Thyroid gland (tissue), 4 donors: ENCODE data around the gene AKAP7. TPM values are rescaled to one million over a fixed set of nuclear protein-coding genes. Genes with fewer than 3 reads are reported as not detected.
"Not testable (repeated sequence)": the region's sequence is repeated elsewhere in the genome, so short reads cannot be mapped to it uniquely, and the experiment has no call there.

Experiments
- DNase-seq, 2 donors: peaks; one replicate each; pipeline ENCODE4 v3.0.0-alpha.2; 2019
- H3K27ac ChIP-seq, 3 donors: fragments of 200-600 bp; sonication (generic); 1 replicate in 2 of 3; 2 replicates in 1 of 3; pipeline ENCODE4 v1.5.1; 2016 to 2019; ENCODE audit warnings: mild to moderate bottlenecking in 1 of 3, moderate library complexity in 1 of 3
- H3K27me3 ChIP-seq: fragments of 200-600 bp; sonication (generic); one replicate; pipeline ENCODE4 v1.5.1; 2019
- H3K36me3 ChIP-seq, 2 donors: fragments of 200-600 bp; sonication (generic); one replicate each; pipeline ENCODE4 v1.5.1; 2016 to 2019
- H3K4me1 ChIP-seq, 2 donors: fragments of 200-600 bp; sonication (generic); one replicate each; pipeline ENCODE4 v1.5.1; 2017 to 2019
- H3K4me3 ChIP-seq, 3 donors: fragments of 200-600 bp; sonication (generic); replicated peaks in 1 of 3; 1 replicate in 2 of 3; 2 replicates in 1 of 3; pipeline ENCODE4 v1.5.1; 2016; ENCODE audit warnings: mild to moderate bottlenecking in 1 of 3
- H3K9me3 ChIP-seq: fragments of 200-600 bp; sonication (generic); one replicate; pipeline ENCODE4 v1.5.1; 2017
- POLR2A ChIP-seq, 2 donors: fragments of 450-650 bp; IDR thresholded peaks; one replicate each; pipeline ENCODE4 v1.6.1; 2017; ENCODE audit warnings: antibody characterized with exemption in 2 of 2, mild to moderate bottlenecking in 2 of 2, moderate library complexity in 1 of 2
- WGBS, 2 donors: methylation state at CpG; one replicate each; pipeline ENCODE4 v1.1.5; 2017; 5-methylcytosine and 5-hydroxymethylcytosine counted together
- intact Hi-C: fragments of 100-400 bp; cut with DNase I; formaldehyde crosslinking; loops from one replicate; pipeline ENCODE4 v1.15.1; 2023
- total RNA-seq, 4 donors: library from RNA; depleted of rRNA; stranded (reverse); fragments of >200 nt; gene quantifications; one replicate each; pipeline ENCODE4 v1.2.3, GENCODE V29; 2016
- TF ChIP-seq, protein P1 (sequence below), 6 experiments: fragments of 200-600 bp in 3 of 6; fragments of 450-650 bp in 3 of 6; sonication (generic) in 3 of 6; IDR thresholded peaks; one replicate each; pipeline ENCODE4 v1.5.1; 2016 to 2019; ENCODE audit warnings: antibody characterized with exemption in 6 of 6, mild to moderate bottlenecking in 2 of 6, inconsistent platforms in 1 of 6, moderate library complexity in 1 of 6

AKAP7 gene
- total RNA-seq, result 10 to 100 TPM; 11.7 to 19.1 (median 12.4) TPM

DNA sequence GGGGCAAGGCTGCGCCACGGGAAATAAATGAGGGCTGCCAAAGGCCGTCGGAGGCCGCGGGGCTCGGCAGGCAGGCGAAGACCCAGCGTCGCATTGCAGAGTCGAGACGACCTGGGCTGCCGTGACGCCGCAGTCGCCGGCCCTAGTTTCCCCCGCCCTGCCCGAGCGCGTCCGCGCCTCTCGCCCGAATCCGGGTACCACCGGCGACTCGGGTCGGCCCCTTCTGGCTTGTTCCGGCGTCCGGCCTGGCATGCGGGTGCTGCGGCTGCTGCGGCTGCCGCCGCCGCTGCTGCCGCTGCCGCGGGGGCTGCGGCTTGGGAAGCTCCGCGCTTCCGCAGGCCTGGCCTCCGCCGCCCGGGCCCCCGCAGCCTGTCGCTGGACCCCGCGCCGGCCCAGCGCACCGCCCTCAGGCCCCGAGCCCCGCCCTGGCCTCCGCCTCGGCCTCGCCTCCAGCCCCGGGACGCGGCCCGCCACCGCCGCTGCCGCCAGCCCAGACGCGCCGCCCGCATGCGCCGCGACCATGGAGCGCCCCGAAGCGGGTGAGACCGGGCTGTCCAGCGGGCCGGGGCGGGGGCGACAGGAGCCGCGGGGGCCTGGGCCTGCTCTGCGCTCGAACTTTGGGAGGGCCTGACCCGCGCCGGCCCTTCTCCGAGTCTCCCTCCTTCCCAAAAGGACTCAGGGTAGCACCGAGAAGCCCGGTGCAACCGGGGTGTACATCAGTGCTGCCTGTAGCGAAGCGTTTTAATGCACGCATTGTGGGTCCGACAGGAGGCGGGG lies at the start of gene AKAP7:
TSS of gene AKAP7 (plus strand) at position 224 of the 777 bp plus-strand sequence. CDS start at position 521, 297 bp downstream.
- intact Hi-C loops, result no loop called here
- TF ChIP-seq POLR2A (IDR thresholded peaks at IDR 0.05), result peak in 1 of 2 donors; percentile 71
- TF ChIP-seq, protein P1, sequence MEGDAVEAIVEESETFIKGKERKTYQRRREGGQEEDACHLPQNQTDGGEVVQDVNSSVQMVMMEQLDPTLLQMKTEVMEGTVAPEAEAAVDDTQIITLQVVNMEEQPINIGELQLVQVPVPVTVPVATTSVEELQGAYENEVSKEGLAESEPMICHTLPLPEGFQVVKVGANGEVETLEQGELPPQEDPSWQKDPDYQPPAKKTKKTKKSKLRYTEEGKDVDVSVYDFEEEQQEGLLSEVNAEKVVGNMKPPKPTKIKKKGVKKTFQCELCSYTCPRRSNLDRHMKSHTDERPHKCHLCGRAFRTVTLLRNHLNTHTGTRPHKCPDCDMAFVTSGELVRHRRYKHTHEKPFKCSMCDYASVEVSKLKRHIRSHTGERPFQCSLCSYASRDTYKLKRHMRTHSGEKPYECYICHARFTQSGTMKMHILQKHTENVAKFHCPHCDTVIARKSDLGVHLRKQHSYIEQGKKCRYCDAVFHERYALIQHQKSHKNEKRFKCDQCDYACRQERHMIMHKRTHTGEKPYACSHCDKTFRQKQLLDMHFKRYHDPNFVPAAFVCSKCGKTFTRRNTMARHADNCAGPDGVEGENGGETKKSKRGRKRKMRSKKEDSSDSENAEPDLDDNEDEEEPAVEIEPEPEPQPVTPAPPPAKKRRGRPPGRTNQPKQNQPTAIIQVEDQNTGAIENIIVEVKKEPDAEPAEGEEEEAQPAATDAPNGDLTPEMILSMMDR (IDR thresholded peaks at IDR 0.05), result no peak

DNA sequence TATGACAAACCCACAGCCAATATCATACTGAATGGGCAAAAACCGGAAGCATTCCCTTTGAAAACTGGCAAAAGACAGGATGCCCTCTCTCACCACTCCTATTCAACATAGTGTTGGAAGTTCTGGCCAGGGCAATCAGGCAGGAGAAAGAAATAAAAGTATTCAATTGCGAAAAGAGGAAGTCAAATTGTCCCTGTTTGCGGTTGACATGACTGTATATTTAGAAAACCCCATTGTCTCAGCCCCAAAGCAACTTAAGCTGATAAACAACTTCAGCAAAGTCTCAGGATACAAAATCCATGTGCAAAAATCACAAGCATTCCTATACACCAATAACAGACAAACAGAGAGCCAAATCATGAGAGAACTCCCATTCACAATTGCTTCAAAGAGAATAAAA lies 44.9 kb upstream of the AKAP7 start:
- H3K27me3 ChIP-seq, intact Hi-C loops, DNase-seq, H3K36me3 ChIP-seq, H3K27ac ChIP-seq, H3K4me1 ChIP-seq, H3K9me3 ChIP-seq, H3K4me3 ChIP-seq: not testable (repeated sequence)
- 73 to 83% methylated on average over 3 of the region's 3 CpGs for WGBS, 2 donors

More for the DNA sequence above, at the start of gene AKAP7:
- 1 to 2% methylated on average over 30 to 38 of the region's 99 CpGs for WGBS, 2 donors
- Histone ChIP-seq H3K4me3 (peak within 1 kb of the TSS; percentile 59 to 66 (median 63)), H3K36me3 (no peaks in the 10 kb centered on the region), H3K27ac (peak within 1 kb of the TSS; percentile 82 to 98 (median 92)), H3K4me1 (peaks cover 6 to 9% of the 10 kb centered on the region in 2 donors), H3K9me3 (no peaks in the 10 kb centered on the region), H3K27me3 (no peaks in the 10 kb centered on the region)
- DNase-seq, result peak; percentile 75 to 80

DNA sequence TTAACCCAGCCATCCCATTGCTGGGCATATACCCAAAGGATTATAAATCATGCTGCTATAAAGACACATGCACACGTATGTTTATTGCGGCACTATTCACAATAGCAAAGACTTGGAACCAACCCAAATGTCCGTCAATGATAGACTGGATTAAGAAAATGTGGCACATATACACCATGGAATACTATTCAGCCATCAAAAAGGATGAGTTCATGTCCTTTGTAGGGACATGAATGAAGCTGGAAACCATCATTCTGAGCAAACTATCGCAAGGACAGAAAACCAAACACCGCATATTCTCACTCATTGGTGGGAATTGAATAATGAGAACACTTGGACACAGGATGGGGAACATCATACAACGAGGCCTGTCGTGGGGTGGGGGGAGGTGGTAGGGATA lies 43.3 kb upstream of the AKAP7 start:
- H3K4me1 ChIP-seq, H3K4me3 ChIP-seq, DNase-seq, H3K36me3 ChIP-seq, intact Hi-C loops, H3K27ac ChIP-seq, H3K27me3 ChIP-seq, H3K9me3 ChIP-seq: not testable (repeated sequence)
- 93 to 94% methylated on average over 7 of the region's 7 CpGs for WGBS, 2 donors

DNA sequence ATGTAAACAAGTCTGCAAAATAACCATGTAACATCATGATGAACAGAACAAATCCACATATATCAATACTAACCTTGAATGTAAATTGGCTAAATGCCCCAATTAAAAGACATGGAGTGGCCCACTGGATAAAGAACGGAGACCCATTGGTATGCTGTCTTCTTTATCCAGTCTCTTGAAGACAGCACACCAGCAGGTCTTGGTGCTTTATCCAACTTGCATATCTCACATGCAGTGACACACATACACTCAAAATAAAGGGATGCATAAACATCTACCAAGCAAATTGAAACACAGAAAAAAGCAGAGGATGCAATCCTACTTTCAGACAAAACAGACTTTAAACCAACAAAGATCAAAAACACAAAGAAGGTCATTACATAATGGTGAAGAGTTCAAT lies 41.9 kb upstream of the AKAP7 start:
- 92 to 97% methylated on average over 1 of the region's 1 CpG for WGBS, 2 donors
- H3K27ac ChIP-seq, result no peak overlapping the region
- TF ChIP-seq POLR2A (IDR thresholded peaks at IDR 0.05), result no peak
- TF ChIP-seq, protein P1 (IDR thresholded peaks at IDR 0.05), result no peak
- H3K9me3 ChIP-seq, result no peaks in the 10 kb centered on the region
- no peaks in the 10 kb centered on the region for H3K36me3 ChIP-seq
- H3K4me1 ChIP-seq, result no peaks in the 10 kb centered on the region
- no peak for DNase-seq
- H3K27me3 ChIP-seq, result no peaks in the 10 kb centered on the region
- intact Hi-C loops, result no loop called here
- no peak overlapping the region for H3K4me3 ChIP-seq

DNA sequence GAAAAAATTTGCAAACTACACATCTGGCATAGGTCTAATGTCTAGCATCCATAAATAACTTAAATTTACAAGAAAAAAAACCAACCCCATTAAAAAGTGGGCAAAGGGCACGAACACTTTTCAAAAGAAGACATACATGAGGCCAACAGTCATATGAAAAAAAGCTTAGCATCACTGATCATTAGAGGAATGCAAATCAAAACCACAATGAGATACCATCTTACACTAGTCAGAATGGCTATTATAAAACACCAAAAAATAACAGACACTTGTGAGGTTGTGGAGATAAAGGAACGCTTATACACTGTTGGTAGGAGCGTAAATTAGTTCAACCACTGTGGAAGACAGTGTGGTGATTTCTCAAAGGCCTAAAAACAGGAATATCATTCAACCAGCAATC lies 38.5 kb upstream of the AKAP7 start:
- Histone ChIP-seq H3K4me1 (no peaks in the 10 kb centered on the region), H3K4me3 (no peak overlapping the region), H3K27me3 (no peaks in the 10 kb centered on the region), H3K9me3 (no peaks in the 10 kb centered on the region), H3K36me3 (no peaks in the 10 kb centered on the region), H3K27ac (no peak overlapping the region)
- intact Hi-C loops, result no loop called here
- DNase-seq, result no peak
- no peak for TF ChIP-seq POLR2A (IDR thresholded peaks at IDR 0.05)
- TF ChIP-seq, protein P1 (IDR thresholded peaks at IDR 0.05), result no peak
- 86 to 92% methylated on average over 3 of the region's 3 CpGs for WGBS, 2 donors

DNA sequence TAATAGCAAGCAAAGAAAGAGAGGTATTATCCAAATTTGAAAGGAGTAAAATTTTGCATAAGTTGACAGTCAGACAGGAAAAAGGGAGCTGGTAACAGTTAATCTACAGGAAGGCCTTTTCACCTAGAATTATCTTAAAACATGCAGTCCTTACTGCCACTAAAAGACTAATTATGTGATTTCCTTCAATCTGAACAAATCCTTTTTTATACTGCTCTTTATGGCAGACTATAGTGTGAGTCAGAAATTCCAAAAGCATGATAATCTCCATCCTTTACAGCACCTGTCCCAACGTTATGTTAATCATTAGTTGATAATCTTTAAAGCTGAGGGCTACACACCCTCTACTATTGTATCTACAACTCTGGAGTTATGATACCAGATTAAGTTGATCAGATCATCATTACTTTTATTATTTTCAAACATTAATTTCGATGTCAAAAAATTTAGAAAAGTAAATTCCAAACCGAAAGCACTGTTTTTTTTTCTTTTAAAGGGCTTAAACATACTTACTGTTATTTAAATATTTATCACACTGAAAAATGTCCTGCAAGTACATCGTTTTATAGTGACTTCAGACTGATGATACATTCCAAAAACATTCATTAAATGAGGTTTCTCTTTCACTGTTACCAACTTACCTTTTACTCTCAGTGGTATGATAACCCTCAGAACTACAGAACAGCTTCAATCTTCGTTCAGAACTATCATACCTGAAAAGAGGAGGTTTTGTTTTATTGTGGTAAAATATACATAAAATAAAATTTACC lies 33.2 kb upstream of the AKAP7 start:
- DNase-seq, result no peak
- Histone ChIP-seq H3K4me1 (no peaks in the 10 kb centered on the region), H3K36me3 (no peaks in the 10 kb centered on the region), H3K4me3 (no peak overlapping the region), H3K27me3 (no peaks in the 10 kb centered on the region), H3K9me3 (no peaks in the 10 kb centered on the region), H3K27ac (no peak overlapping the region)
- TF ChIP-seq POLR2A (IDR thresholded peaks at IDR 0.05), result no peak
- TF ChIP-seq, protein P1 (IDR thresholded peaks at IDR 0.05), result no peak
- 77 to 83% methylated on average over 5 of the region's 5 CpGs for whole genome bisulfite sequencing, 2 donors
- intact Hi-C loops, result no loop called here
